Hepatocyte (in vitro differentiated cells): ENCODE results near the gene OIT3. TPM values are rescaled to one million over a fixed set of nuclear protein-coding genes. Genes with fewer than 3 reads are reported as not detected.

Experiments
- DNase-seq: peaks from one replicate; pipeline ENCODE4 v3.0.0-alpha.2; 2016; ENCODE audit warnings: low spot score
- H2AFZ ChIP-seq: fragments of 200-600 bp; sonication (generic); 2 replicates; pipeline ENCODE4 v1.6.0; 2016; ENCODE audit warnings: antibody characterized with exemption, mild to moderate bottlenecking
- H3K27ac ChIP-seq: fragments of 200-600 bp; sonication (generic); 2 replicates; pipeline ENCODE4 v1.5.1; 2016; ENCODE audit warnings: mild to moderate bottlenecking
- H3K27me3 ChIP-seq: fragments of 200-600 bp; sonication (generic); 2 replicates; pipeline ENCODE4 v1.6.1; 2016
- H3K36me3 ChIP-seq: fragments of 200-600 bp; sonication (generic); replicated peaks from 2 replicates; pipeline ENCODE4 v1.5.1; 2016; ENCODE audit warnings: low read depth; ENCODE audit not compliant: insufficient read depth
- H3K4me1 ChIP-seq: fragments of 200-600 bp; sonication (generic); 2 replicates; pipeline ENCODE4 v1.5.1; 2016; ENCODE audit warnings: mild to moderate bottlenecking, moderate library complexity; ENCODE audit not compliant: insufficient read depth
- H3K4me2 ChIP-seq: fragments of 200-600 bp; sonication (generic); 2 replicates; pipeline ENCODE4 v1.6.0; 2016
- H3K4me3 ChIP-seq: fragments of 200-600 bp; sonication (generic); 2 replicates; pipeline ENCODE4 v1.5.1; 2016; ENCODE audit warnings: mild to moderate bottlenecking
- H3K79me2 ChIP-seq: fragments of 200-600 bp; sonication (generic); 2 replicates; pipeline ENCODE4 v1.6.0; 2017; ENCODE audit warnings: mild to moderate bottlenecking
- H3K9me2 ChIP-seq: fragments of 200-600 bp; sonication (generic); replicated peaks from 2 replicates; pipeline ENCODE4 v1.6.0; 2017; ENCODE audit warnings: mild to moderate bottlenecking; ENCODE audit not compliant: insufficient read depth
- H3K9me3 ChIP-seq: fragments of 200-600 bp; sonication (generic); 2 replicates; pipeline ENCODE4 v1.5.1; 2016; ENCODE audit warnings: low read depth, mild to moderate bottlenecking
- H4K20me1 ChIP-seq: fragments of 200-600 bp; sonication (generic); 2 replicates; pipeline ENCODE4 v1.6.0; 2016; ENCODE audit warnings: mild to moderate bottlenecking; ENCODE audit not compliant: insufficient read depth, poor library complexity, severe bottlenecking
- CTCF ChIP-seq: fragments of 200-600 bp; sonication (generic); IDR thresholded peaks from 2 replicates; pipeline ENCODE4 v1.5.1; 2016; ENCODE audit warnings: antibody characterized with exemption, mild to moderate bottlenecking; ENCODE audit not compliant: poor library complexity
- EZH2 ChIP-seq: fragments of 200-600 bp; sonication (generic); IDR thresholded peaks from 2 replicates; pipeline ENCODE4 v1.6.1; 2016; ENCODE audit warnings: antibody characterized with exemption, mild to moderate bottlenecking, borderline replicate concordance
- EZH2phosphoT487 ChIP-seq: fragments of 200-600 bp; sonication (generic); IDR thresholded peaks from one replicate; pipeline ENCODE4 v1.6.1; 2018; ENCODE audit warnings: antibody characterized with exemption, mild to moderate bottlenecking, low read depth, moderate library complexity; ENCODE audit not compliant: unreplicated experiment, severe bottlenecking
- WGBS: methylation state at CpG from one replicate; pipeline ENCODE4 v1.1.6; 2016; ENCODE audit warnings: low lambda C conversion rate; ENCODE audit errors: missing lambda C conversion rate; 5-methylcytosine and 5-hydroxymethylcytosine counted together
- polyA plus RNA-seq: library from polyadenylated mRNA; unstranded; fragments of >200 nt; fragmentation: Nextera tagmentation; extraction: Ambion mirVana; gene quantifications from 2 replicates; pipeline ENCODE4 v1.2.1, GENCODE V29; 2016
- total RNA-seq: library from RNA; depleted of rRNA; stranded (reverse); fragments of >200 nt; gene quantifications from 2 replicates; pipeline ENCODE4 v1.2.3, GENCODE V29; 2014

The OIT3 gene
- total and polyA plus RNA-seq, 2 experiments from 2014 or later, result 0.88 TPM; not detected in 1

- peak overlapping the region; percentile 73 for H3K4me2 ChIP-seq
- peak overlapping the region; percentile 1 for H3K4me3 ChIP-seq
- TF ChIP-seq EZH2, result no peak
- TF ChIP-seq EZH2phosphoT487, result no peak
- TF ChIP-seq CTCF, result no peak
- H3K4me1 ChIP-seq, result no peaks in the 10 kb centered on the region
- no peaks in the 10 kb centered on the region for H4K20me1 ChIP-seq
- H2AFZ ChIP-seq, result no peak overlapping the region
- WGBS, result 19% methylated on average over 8 of the region's 8 CpGs
- no peaks in the 10 kb centered on the region for H3K9me3 ChIP-seq
- H3K27ac ChIP-seq, result peak overlapping the region; percentile 93
- H3K36me3 ChIP-seq, result no peaks in the 10 kb centered on the region
- DNase-seq, result peak; percentile 39
- H3K79me2 ChIP-seq, result peaks cover 31% of the 10 kb centered on the region
- no peaks in the 10 kb centered on the region for H3K27me3 ChIP-seq
- no peaks in the 10 kb centered on the region for H3K9me2 ChIP-seq
These were observed 60.1 kb downstream of the OIT3 start for GRCh38 chr10:72953687-72954086.

GRCh38 chr10:72954230-72954595 is 60.7 kb downstream of the OIT3 start:
- no peaks in the 10 kb centered on the region for H3K9me3 ChIP-seq
- no peak for DNase-seq
- H3K79me2 ChIP-seq, result peaks cover 29% of the 10 kb centered on the region
- no peaks in the 10 kb centered on the region for H3K9me2 ChIP-seq
- H3K27ac ChIP-seq, result peak overlapping the region; percentile 93
- peak overlapping the region; percentile 1 for H3K4me3 ChIP-seq
- H3K27me3 ChIP-seq, result no peaks in the 10 kb centered on the region
- TF ChIP-seq EZH2phosphoT487, result no peak
- TF ChIP-seq CTCF, result no peak
- TF ChIP-seq EZH2, result no peak
- H4K20me1 ChIP-seq, result no peaks in the 10 kb centered on the region
- no peaks in the 10 kb centered on the region for H3K4me1 ChIP-seq
- H3K36me3 ChIP-seq, result no peaks in the 10 kb centered on the region
- 51% methylated on average over 8 of the region's 8 CpGs for WGBS
- H3K4me2 ChIP-seq, result peak overlapping the region; percentile 73
- H2AFZ ChIP-seq, result no peak overlapping the region

GRCh38 chr10:72954596-72955554 is 61.3 kb downstream of the OIT3 start, which contains the start of gene PLA2G12B:
TSS of gene PLA2G12B (minus strand) at chr10:72954806. CDS start at chr10:72954685, 121 bp downstream.
- no peak for TF ChIP-seq EZH2phosphoT487
- TF ChIP-seq CTCF, result no peak
- TF ChIP-seq EZH2, result no peak
- Histone ChIP-seq H2AFZ (no peak within 1 kb of the TSS), H3K79me2 (peaks cover 25% of the 10 kb centered on the region), H3K9me3 (no peaks in the 10 kb centered on the region), H3K27ac (peak within 1 kb of the TSS; percentile 93), H3K4me1 (no peaks in the 10 kb centered on the region), H3K9me2 (no peaks in the 10 kb centered on the region), H4K20me1 (no peaks in the 10 kb centered on the region), H3K36me3 (no peaks in the 10 kb centered on the region), H3K4me3 (peak within 1 kb of the TSS; percentile 1), H3K27me3 (no peaks in the 10 kb centered on the region), H3K4me2 (peak within 1 kb of the TSS; percentile 73)
- WGBS, result 62% methylated on average over 12 of the region's 12 CpGs
- peak; percentile 81 for DNase-seq
